SU-DHL-6 (cell line): ENCODE results near the gene TADA2A.

Experiments
- H2AFZ ChIP-seq: fragments of 200-600 bp; sonication (generic); 2 replicates; pipeline ENCODE4 v1.6.1; 2014; ENCODE audit warnings: low read depth, mild to moderate bottlenecking, moderate library complexity, mixed read lengths, antibody characterized with exemption, low read length; ENCODE audit not compliant: severe bottlenecking
- H3F3A ChIP-seq: fragments of 200-600 bp; shearing (Covaris generic); 2 replicates; pipeline ENCODE4 v1.6.0; 2016; ENCODE audit warnings: antibody characterized with exemption, mild to moderate bottlenecking; ENCODE audit not compliant: insufficient read depth
- H3K27ac ChIP-seq: fragments of 200-600 bp; sonication (generic); 2 replicates; pipeline ENCODE4 v1.5.1; 2016; ENCODE audit warnings: low read depth, mild to moderate bottlenecking, low read length, moderate library complexity, mixed read lengths
- H3K27me3 ChIP-seq: fragments of 200-600 bp; sonication (generic), shearing (Covaris generic); 2 replicates; pipeline ENCODE4 v1.6.0; 2014; ENCODE audit warnings: mild to moderate bottlenecking, low read length
- H3K36me3 ChIP-seq: fragments of 200-600 bp; sonication (generic); 2 replicates; pipeline ENCODE4 v1.6.1; 2014; ENCODE audit warnings: mild to moderate bottlenecking, low read length, mixed read lengths
- H3K4me2 ChIP-seq: fragments of 300-600, 200-600 bp; shearing (Covaris generic), sonication (generic); 2 replicates; pipeline ENCODE4 v1.6.0; 2014; ENCODE audit warnings: low read length, low read depth, mild to moderate bottlenecking; ENCODE audit not compliant: poor library complexity, severe bottlenecking
- H3K4me3 ChIP-seq: fragments of 200-600 bp; sonication (generic); 2 replicates; pipeline ENCODE4 v1.5.1; 2014; ENCODE audit warnings: antibody characterized with exemption, low read length, mild to moderate bottlenecking, mixed read lengths; ENCODE audit not compliant: insufficient read depth, poor library complexity, severe bottlenecking
- H3K79me2 ChIP-seq: fragments of 200-600 bp; sonication (generic); 2 replicates; pipeline ENCODE4 v1.6.1; 2014; ENCODE audit warnings: mild to moderate bottlenecking, low read length, moderate library complexity; ENCODE audit not compliant: insufficient read depth
- H3K9ac ChIP-seq: fragments of 200-600 bp; sonication (generic); 2 replicates; pipeline ENCODE4 v1.7.0; 2014; ENCODE audit warnings: mild to moderate bottlenecking, low read length
- H3K9me2 ChIP-seq: fragments of 200-600 bp; sonication (generic); replicated peaks from 2 replicates; pipeline ENCODE4 v1.6.1; 2014; ENCODE audit warnings: low read length; ENCODE audit not compliant: insufficient read depth
- H3K9me3 ChIP-seq: fragments of 200-600 bp; sonication (generic); 2 replicates; pipeline ENCODE4 v1.6.1; 2014; ENCODE audit warnings: low read length, mixed read lengths; ENCODE audit not compliant: insufficient read depth
- H4K20me1 ChIP-seq: fragments of 200-600 bp; sonication (generic); 2 replicates; pipeline ENCODE4 v1.6.1; 2014; ENCODE audit warnings: low read depth, mild to moderate bottlenecking, antibody characterized with exemption, low read length, moderate library complexity, mixed read lengths
- CTCF ChIP-seq: fragments of 200-600 bp; sonication (generic); IDR thresholded peaks from one replicate; pipeline ENCODE4 v1.5.1; 2017; ENCODE audit warnings: antibody characterized with exemption, mild to moderate bottlenecking, low read length, moderate library complexity; ENCODE audit not compliant: insufficient read depth, poor library complexity, severe bottlenecking
- EZH2phosphoT487 ChIP-seq: fragments of 200-600 bp; sonication (generic), shearing (Covaris generic); conservative IDR thresholded peaks from 2 replicates; pipeline ENCODE4 v1.6.1; 2018; ENCODE audit warnings: mild to moderate bottlenecking, antibody characterized with exemption, low read length, moderate library complexity, mixed read lengths

Gene TADA2A

GRCh38 chr17:37461668-37462067, 55.0 kb downstream of the TADA2A start:
- H3K9me2 ChIP-seq, result no peaks in the 10 kb centered on the region
- no peak for TF ChIP-seq CTCF
- TF ChIP-seq EZH2phosphoT487, result no peak
- H3K36me3 ChIP-seq, result peaks cover 5% of the 10 kb centered on the region; the same call in 1 of the 2 replicates
- no peak overlapping the region for H3K9ac ChIP-seq
- no peaks in the 10 kb centered on the region for H3K9me3 ChIP-seq
- no peaks in the 10 kb centered on the region for H3K79me2 ChIP-seq
- H2AFZ ChIP-seq, result no peak overlapping the region
- H3K27me3 ChIP-seq, result no peaks in the 10 kb centered on the region
- no peaks in the 10 kb centered on the region for H4K20me1 ChIP-seq
- H3K4me3 ChIP-seq, result no peak overlapping the region
- H3K4me2 ChIP-seq, result no peak overlapping the region
- no peak overlapping the region for H3K27ac ChIP-seq
- no peaks in the 10 kb centered on the region for H3F3A ChIP-seq

- Histone ChIP-seq H4K20me1 (no peaks in the 10 kb centered on the region), H3K4me3 (no peak overlapping the region), H3K9me3 (no peaks in the 10 kb centered on the region), H3K36me3 (peaks cover 9% of the 10 kb centered on the region; the same call in 1 of the 2 replicates), H3K79me2 (no peaks in the 10 kb centered on the region), H3K27me3 (no peaks in the 10 kb centered on the region), H3K9ac (no peak overlapping the region), H3K4me2 (no peak overlapping the region), H3K9me2 (no peaks in the 10 kb centered on the region), H2AFZ (no peak overlapping the region), H3K27ac (no peak overlapping the region), H3F3A (no peaks in the 10 kb centered on the region)
- TF ChIP-seq CTCF, result no peak
- TF ChIP-seq EZH2phosphoT487, result no peak
Measured at GRCh38 chr17:37462492-37462891, 55.8 kb downstream of the TADA2A start.

GRCh38 chr17:37463039-37463438, 56.4 kb downstream of the TADA2A start:
- TF ChIP-seq CTCF (no peak), EZH2phosphoT487 (no peak)
- no peak overlapping the region for H3K4me2 ChIP-seq
- no peaks in the 10 kb centered on the region for H3K27me3 ChIP-seq
- H4K20me1 ChIP-seq, result no peaks in the 10 kb centered on the region
- no peaks in the 10 kb centered on the region for H3K9me3 ChIP-seq
- H3F3A ChIP-seq, result no peaks in the 10 kb centered on the region
- no peaks in the 10 kb centered on the region for H3K9me2 ChIP-seq
- no peak overlapping the region for H3K9ac ChIP-seq
- H3K27ac ChIP-seq, result no peak overlapping the region
- no peaks in the 10 kb centered on the region for H3K79me2 ChIP-seq
- H2AFZ ChIP-seq, result no peak overlapping the region
- peaks cover 10% of the 10 kb centered on the region; the same call in 1 of the 2 replicates for H3K36me3 ChIP-seq
- no peak overlapping the region for H3K4me3 ChIP-seq
